GM19025 (cell line): Measurements from ENCODE around the gene PIK3C3.
"Not testable (repeated sequence)": the region's sequence is repeated elsewhere in the genome, so short reads cannot be mapped to it uniquely, and the experiment has no call there.

Source experiments
- ATAC-seq: cut with Tn5 transposase; IDR thresholded peaks from one replicate; pipeline ENCODE4 v1.9.1; 2021; ENCODE audit warnings: mild to moderate bottlenecking, low read depth, moderate library complexity; ENCODE audit not compliant: unreplicated experiment

PIK3C3 gene

DNA sequence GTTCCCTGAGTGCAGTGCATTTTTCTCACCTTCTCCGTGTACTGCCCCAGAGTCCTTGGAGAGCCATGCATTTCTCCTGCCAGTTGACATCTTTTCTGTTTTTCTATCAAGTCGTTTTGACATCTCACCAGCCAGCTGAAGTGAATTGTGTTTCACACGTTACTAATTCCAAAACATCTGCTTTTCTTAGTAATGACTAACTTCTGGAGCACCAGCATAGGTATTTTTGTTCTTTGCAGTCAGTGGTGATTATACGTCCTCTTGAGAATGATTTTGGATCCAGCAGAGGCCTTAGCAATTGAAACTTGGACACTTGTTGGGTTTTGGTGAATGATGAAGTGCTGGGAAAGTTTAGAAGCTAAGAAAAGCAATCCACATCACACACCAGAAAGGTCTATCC is 112.5 kb downstream of the PIK3C3 start:
- no peak for ATAC-seq

DNA sequence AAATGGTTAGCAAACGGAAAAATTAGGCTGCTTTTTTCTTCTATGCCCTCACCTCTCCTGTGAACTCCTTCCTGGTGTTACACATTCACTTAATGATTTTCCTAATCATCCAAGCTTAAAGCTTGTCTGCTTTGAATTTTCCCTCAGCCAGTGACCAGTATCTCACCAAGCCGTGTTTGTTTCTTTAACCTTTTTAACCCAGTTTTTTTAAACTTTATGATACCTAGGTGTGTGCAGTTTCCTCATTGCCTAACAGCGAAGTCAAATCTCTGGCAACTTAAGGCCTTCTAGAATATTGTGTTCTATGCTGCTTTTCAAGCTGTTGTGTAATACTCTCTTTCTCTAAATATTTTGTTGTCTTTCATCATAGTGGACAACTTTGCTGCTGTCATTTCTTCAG is 113.0 kb downstream of the PIK3C3 start:
- ATAC-seq, result no peak

DNA sequence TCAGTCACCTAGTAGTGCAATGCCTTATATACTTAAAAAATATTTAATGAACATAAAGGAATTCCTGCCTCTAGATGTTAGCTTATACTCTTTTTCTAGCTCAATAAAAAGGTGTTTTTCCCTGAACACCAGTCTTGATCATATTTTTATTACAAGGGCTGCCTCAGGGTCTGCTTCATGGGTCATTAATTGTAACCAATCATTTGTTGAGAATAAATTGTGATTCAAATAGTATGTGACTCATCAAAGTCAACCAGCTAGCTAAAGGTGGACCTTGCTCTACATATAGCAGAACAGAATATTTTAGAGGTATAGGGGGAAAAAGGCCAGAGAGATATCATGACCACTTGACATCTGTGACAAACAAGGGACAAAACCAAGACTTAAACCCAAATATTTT is 114.0 kb downstream of the PIK3C3 start:
- no peak for ATAC-seq

DNA sequence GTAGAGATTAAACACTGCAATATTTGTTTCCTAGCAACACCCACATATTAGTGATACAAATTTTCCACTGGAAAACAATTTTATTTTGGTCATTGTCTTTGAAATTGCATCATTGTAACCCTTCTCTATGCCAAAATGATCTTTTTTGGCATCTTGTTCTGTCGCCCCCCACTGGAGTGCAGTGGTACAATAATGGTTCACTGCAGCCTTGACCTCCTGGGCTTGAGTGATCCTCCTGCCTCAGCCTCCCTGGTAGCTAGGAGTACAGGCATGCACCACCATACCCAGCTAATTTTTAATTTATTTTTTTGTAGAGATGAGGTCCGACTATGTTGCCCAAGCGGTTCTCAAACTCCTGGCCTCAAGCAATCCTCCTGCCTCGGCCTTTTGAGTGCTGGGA is 117.4 kb downstream of the PIK3C3 start:
- ATAC-seq, result no peak

DNA sequence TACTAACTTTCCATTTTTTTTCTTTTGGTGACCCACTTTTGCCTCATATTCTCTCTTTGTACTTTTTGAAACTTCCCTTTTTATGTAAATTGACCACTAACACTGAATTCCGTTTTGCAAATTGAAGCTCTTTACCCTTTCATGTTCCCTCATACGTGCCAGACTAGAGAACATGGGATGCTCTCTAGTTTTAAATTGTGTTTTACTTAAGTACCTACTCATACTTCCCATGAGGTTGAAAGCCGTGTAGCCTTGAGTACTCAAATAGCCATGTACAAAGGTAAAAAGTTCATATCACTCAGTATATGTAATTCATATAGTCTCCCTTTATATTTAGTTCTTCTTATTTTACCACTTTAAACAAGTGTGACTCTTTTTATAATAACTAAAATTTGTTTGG is 119.7 kb downstream of the PIK3C3 start:
- no peak for ATAC-seq

DNA sequence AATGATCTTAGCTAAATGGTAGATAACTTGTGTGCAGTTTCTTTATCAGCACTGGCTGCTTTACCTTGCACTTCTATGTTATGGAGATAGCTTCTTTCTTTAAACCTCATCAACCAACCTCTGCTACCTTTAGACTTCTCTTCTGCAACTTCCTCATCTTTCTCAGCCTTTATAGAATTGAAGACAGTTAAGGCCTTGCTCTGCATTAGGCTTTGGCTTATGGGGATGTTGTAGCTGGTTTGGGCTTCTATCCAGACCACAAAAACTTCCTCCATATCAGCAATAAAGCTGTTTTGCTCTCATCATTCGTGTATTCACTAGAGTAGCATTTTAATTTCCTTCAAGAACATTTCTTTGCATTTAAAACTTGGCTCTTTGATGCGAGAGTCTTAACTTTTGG is 123.7 kb downstream of the PIK3C3 start:
- ATAC-seq, result no peak

DNA sequence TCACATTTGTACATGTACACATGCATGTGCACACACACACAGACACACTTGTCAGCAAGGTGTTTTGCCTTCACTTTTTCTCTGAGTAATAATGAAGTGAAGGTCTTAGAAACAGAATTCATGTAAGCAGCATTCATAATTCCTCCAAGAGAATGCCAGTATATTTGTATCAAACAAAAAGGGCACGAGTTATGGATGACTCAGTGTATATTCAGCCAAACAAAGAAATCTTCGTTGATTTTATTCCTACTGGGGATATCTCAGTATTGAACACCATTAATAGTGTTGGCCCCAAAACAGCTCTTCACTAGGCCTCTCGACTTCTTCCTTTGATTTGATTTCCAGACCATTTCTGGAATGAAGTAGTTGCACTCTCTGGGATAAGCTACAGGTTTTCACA is 125.3 kb downstream of the PIK3C3 start:
- ATAC-seq, result no peak

DNA sequence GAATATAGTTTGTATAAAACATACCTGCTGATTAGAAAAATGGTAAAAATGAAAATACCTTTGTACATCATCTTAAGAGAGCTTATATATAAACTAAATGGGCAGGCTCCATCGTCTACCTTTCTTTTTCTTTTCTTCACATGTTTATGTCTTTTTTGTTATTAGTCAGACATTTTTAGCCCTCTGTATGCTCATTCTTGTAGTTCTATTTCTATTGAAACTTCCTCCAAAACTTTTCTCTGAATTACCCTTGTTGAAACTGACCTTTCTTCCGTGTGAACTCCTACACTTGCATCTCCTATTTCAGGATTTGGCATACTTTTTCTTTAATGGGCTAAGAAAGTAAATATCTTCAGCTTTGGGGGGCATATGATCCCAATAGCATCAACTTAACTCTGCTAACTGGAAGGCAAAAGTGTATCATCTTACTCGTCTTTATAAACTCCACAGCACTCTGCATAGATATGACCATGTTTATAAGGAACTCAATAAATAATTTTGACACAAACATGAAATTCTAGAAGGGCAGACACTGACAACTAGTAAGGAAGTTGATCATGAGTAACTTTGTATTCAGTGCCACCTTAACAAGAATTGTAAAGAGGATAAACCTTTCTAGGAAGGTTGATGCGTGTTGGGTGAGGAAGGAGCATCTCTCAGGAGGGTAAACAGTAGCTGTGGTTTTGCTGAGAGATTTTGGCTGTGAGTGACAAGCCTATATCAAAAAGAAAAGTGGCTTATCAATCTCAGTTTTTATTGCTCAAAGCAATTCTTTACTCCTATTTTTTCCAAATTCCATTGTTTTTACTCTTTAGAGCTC is 127.6 kb downstream of the PIK3C3 start:
- no peak for ATAC-seq

DNA sequence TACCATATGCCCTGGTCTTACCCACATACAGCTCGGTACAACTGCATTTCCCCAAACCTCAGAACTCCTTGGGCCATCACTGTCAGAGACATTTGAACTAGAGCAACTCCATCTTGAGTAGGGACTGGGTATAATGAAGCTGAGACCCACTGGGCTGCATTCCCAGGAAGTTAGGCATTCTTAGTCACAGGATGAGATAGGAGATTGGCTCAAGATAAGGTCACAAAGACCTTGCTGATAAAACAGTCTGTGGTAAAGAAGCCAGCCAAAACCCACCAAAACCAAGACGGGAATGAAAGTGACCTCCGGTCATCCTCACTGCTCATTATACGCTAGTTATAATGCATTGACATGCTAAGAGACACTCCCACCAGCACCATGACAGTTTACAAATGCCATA is 131.3 kb downstream of the PIK3C3 start:
- ATAC-seq, result no peak

DNA sequence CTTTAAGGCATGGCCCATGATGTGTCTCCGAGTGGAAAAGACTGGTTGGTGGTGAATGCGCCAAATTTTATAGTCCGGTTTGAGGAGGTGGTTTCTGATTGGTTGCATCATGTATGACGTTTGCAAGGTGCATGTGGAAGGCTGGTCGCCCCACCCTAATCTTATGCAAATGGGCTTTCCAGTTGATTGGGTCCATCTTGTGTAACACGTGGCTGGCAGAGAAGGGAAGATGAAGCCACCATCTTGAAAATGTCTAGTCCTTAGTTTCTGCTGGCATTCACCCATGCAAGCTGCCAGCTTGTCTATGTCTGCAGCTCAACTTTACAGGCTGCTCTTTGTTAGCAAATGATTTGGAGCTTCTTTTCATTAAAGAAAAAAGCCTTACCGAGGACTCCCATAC is 132.2 kb downstream of the PIK3C3 start:
- ATAC-seq, result no peak

DNA sequence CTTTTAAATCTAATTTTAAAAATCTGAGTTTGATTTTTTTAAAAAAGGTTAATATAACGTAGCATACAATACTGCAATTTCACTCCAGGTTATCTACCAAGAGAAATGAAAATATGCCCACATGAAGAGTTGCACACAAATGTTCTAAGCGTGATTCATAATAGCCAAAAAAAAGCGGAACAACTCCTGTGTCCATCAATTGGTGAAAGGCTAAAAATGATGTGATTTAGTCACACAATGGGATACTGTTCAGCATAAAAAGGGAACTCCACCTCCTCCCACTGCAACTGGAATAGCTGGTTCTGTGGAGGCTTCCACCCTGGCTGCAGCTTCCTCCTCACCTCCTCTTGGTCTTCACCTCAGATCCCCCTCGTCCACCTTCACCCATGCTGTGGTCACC is 132.8 kb downstream of the PIK3C3 start:
- ATAC-seq, result no peak

DNA sequence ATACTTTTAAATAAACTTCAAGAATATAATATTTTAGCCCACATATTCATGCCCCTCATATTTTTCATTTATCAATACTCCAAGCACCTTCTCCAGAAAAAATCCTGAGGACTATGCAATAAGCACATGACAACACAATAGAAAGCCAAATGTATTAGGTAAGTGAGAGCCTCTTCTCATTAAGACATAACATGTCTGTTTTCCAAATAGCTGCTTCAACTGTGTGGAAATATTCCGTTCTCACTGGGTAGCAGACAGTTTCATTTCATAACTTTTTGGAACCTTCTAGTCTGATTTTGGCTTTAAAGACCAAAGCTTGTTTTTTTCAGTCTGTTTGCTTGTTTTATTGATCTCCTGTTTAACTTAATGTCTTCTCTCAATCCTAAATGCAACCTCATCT is 137.8 kb downstream of the PIK3C3 start:
- no peak for ATAC-seq

DNA sequence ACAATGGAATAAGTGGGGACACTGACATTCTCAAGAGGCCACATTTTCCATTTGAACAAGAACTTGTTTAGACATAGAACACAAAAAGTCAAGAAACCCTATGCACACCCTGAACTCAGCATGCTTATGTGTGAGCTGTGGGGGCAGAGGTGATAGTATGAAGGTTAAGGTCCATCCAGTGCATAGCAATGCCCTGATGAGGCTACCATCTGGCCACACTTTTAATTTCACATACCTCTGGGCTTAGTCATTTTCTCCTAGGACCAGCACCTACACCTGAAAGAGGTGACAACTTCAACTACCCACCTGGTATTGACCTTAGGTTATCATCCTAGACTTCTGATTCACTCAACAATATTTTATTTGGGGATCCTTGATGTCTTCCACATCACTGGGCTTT is 139.8 kb downstream of the PIK3C3 start:
- no peak for ATAC-seq

DNA sequence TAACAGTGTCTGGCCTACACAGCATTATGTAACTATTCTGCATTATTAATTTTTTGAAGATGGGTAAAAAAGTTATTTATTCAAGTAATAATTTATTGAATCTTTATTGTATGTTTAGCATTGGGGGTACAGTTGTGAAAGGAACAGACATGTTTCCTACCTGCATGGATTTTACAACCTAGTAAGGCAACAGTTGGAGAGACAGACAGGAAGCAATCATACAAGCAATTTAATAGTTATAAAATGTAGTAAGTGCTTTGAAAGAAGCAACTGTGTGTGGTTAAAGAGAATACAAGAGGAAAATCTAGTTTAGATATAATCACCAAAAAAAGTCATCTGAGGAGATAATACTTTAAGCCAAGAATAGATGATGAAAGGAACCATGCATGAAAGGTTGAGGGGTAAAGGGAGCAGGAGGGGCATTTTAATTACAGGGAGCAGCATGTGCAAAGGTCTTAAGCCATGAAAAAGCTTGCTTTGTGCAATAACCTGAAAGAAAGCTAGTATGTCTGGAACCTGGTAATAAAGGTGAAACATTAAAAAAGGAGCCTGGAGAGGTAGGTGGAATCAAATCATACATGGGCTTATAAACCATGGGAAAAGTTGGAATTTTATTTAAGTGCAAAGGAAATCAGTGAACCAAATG is 140.8 kb downstream of the PIK3C3 start:
- ATAC-seq, result no peak

DNA sequence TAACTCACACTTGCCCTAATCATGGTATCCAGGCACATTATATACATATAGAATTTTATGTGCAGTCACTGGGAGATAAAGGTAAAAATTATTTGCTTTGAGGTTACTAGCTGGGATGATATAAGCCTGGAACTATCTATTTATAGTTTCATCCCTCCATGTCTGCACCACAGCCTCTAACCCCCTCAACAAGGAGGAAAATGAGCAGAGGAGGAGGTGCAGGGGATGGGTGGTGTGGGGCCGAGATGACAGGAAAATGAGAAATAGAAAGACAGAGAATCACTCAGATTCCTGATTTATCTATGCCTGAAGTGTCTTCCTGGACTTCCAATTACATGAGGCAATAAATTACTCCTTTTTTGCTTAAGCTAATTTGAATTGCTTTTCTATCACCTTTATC is 145.2 kb downstream of the PIK3C3 start:
- ATAC-seq, result no peak

DNA sequence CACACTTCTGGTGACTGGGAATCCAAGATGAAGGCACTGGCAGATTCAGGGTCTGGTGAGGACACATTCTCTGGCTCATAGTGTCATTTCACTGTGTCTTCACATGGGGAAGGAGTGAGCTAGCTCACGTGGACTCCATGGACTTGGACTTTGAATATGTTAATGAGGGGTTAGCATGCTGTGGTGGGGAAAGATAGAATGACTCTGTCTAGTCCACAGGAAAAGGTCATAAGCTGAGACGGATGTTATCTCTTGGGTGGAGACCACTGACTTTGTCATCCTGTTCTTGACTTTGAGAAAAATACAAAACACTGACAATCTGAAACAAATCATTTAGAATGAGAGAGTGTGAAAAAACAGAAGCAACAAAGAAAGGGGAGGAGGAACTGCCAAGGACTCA is 145.9 kb downstream of the PIK3C3 start:
- no peak for ATAC-seq

DNA sequence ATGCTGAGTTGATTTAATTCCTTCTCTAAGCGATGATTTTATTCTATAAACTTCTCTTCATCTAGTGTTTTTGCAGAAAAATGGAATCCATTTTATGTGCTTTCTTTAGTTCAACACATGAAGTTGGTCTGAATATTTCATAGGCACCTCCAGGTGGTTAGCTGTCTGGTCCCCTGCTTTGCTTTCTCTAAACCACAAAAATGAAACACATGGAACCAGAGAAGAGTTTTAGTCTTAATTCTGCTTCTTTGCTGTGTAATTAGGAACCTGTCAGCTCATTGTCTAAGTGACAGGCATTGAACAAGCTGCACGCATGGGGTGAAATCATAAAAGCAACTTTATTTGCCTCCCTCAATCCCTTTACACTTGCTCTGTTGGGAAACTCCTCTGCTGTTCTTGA is 150.4 kb downstream of the PIK3C3 start:
- ATAC-seq, result no peak

DNA sequence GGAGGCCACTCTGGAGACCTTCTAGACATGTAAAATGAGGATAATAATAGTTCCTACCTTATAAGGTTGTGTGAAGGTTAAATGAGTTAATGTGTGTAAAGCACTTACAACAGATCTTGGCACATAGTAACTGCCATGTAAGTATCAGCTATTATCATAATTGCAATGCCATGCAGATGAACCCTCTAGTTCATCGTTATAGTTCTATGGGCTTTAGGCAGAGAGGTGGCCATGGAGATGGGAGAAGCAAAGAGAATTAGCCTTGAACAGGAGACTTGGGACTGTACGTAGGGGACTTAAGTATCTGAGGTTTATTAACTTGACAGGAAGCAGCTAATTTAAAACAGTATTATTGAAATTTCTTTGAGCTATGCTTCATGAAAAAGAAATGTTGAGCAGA is 151.8 kb downstream of the PIK3C3 start:
- ATAC-seq, result no peak

DNA sequence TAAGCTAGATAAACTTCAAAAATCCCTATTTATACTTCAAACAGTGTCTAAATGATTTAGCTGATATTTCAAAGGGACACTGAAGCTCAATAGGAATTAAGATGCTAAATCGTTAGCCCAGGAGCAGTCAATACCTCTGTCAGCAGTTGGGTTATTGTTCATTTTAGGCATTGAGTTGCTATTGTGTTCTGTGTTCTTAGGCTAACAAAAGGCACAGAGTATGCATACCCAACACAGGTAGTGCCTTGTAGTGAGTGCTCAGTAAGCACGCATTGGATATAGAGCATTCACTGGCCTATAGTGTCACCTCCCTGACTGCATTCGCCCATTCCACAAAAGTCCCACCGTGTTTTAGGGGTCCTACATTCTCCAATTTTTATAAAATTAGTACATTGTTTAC is 152.3 kb downstream of the PIK3C3 start:
- ATAC-seq, result no peak

DNA sequence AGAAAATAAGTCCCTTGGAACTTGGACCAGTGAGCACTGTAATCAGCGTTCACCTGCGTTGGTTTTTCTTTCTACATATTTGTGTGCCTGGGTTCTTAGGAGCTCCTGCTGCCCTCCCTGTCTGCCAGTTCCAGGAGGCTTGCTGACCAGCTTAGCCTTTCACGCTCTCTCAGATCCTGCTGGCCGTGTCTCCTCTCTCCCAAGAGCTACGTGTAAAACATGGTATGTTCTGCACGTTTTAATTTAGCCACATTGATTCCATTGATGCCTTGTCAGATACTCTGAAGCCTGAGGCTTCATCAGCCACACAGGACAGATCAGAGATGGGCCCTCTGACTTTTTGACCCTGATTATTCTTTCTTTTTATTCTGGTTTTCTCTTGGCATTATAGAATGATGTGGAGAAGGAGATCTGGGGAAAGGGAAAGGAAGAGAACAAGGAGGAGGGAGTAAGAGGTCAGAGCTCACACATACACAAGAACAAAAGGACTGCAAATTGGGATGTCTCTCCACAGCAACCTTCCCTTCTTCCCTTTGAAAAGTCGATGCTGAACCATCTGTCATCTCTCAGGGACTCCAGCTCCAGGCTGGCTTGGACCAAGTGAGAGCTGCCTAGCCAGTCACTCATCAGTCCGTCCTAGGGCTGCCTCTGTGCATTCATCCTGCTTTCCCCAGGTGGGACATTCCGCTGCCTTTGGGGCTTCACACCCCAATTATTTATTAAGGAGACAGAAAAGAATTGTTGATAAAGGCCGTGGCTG is 152.8 kb downstream of the PIK3C3 start:
- ATAC-seq, result no peak

DNA sequence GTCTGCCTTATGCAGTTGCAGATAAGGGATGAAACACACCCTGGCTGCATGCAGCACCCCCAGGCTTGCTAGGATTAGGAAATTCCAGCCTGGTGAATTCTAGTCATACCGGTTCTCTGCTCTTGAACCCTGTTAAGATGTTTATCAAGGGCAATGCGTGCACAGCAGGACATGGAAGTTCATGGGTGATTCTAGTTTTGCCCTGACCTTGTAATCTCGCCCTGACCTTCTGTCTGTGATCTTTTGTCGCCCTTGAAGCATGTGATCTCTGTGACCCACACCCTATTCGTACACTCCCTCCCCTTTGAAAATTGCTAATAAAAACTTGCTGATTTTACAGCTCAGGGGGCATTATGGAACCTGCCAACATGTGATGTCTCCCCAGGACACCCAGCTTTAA is 157.1 kb downstream of the PIK3C3 start:
- not testable (repeated sequence) for ATAC-seq
